H9 (cell line): ENCODE results near the gene MCF2L2. TPM values are rescaled to one million over a fixed set of nuclear protein-coding genes. Genes with fewer than 3 reads are reported as not detected.

ENCODE experiments used
- DNase-seq: peaks from one replicate; pipeline ENCODE4 v3.0.0-alpha.2; 2017
- H2AFZ ChIP-seq: one replicate; pipeline ENCODE4 v1.6.1; 2013; ENCODE audit warnings: mild to moderate bottlenecking, low read length, control low read depth, moderate library complexity
- H2AK5ac ChIP-seq: 2 replicates; pipeline ENCODE4 v1.6.1; 2013; ENCODE audit warnings: low read length, control low read depth, mixed read lengths; ENCODE audit not compliant: insufficient read length
- H2BK120ac ChIP-seq: one replicate; pipeline ENCODE4 v1.6.1; 2013; ENCODE audit warnings: low read depth, mild to moderate bottlenecking, low read length, control low read depth, inconsistent platforms; ENCODE audit not compliant: poor library complexity, severe bottlenecking
- H2BK12ac ChIP-seq: 2 replicates; pipeline ENCODE4 v1.6.1; 2013; ENCODE audit warnings: low read length, control low read depth, mixed read lengths, low read depth; ENCODE audit not compliant: insufficient read length
- H2BK15ac ChIP-seq: 2 replicates; pipeline ENCODE4 v1.6.1; 2013; ENCODE audit warnings: low read depth, low read length, control low read depth
- H2BK20ac ChIP-seq: one replicate; pipeline ENCODE4 v1.6.1; 2013; ENCODE audit warnings: low read depth, mild to moderate bottlenecking, low read length, control low read depth, inconsistent platforms; ENCODE audit not compliant: poor library complexity, severe bottlenecking
- H2BK5ac ChIP-seq: 2 replicates; pipeline ENCODE4 v1.6.1; 2013; ENCODE audit warnings: low read length, control low read depth, mixed read lengths; ENCODE audit not compliant: insufficient read length
- H3K14ac ChIP-seq: 2 replicates; pipeline ENCODE4 v1.6.1; 2013; ENCODE audit warnings: low read length, control low read depth; ENCODE audit not compliant: insufficient read depth
- H3K18ac ChIP-seq: 2 replicates; pipeline ENCODE4 v1.6.1; 2013; ENCODE audit warnings: low read depth, mild to moderate bottlenecking, mixed read lengths, low read length, control low read depth; ENCODE audit not compliant: insufficient read length
- H3K23ac ChIP-seq: 2 replicates; pipeline ENCODE4 v1.6.1; 2013; ENCODE audit warnings: low read length, control low read depth, mixed read lengths, low read depth; ENCODE audit not compliant: insufficient read length
- H3K23me2 ChIP-seq: 2 replicates; pipeline ENCODE4 v1.6.1; 2013; ENCODE audit warnings: low read depth, mild to moderate bottlenecking, mixed read lengths, low read length, control low read depth; ENCODE audit not compliant: insufficient read length, poor library complexity, severe bottlenecking
- H3K27ac ChIP-seq: 2 replicates; pipeline ENCODE4 v1.5.1; 2013; ENCODE audit warnings: low read length, control low read depth, mixed read lengths, low read depth; ENCODE audit not compliant: insufficient read length
- H3K27me3 ChIP-seq: 2 replicates; pipeline ENCODE4 v1.6.1; 2013; ENCODE audit warnings: low read length, control low read depth, inconsistent platforms; ENCODE audit not compliant: insufficient read depth
- H3K4ac ChIP-seq: 2 replicates; pipeline ENCODE4 v1.6.1; 2013; ENCODE audit warnings: low read depth, mild to moderate bottlenecking, control low read depth, inconsistent platforms, low read length, moderate library complexity
- H3K4me1 ChIP-seq: 2 replicates; pipeline ENCODE4 v1.6.1; 2013; ENCODE audit warnings: low read length, control low read depth, inconsistent platforms; ENCODE audit not compliant: insufficient read depth
- H3K4me2 ChIP-seq: 2 replicates; pipeline ENCODE4 v1.6.1; 2013; ENCODE audit warnings: low read length, control low read depth, mixed read lengths; ENCODE audit not compliant: insufficient read length, insufficient read depth
- H3K56ac ChIP-seq: 2 replicates; pipeline ENCODE4 v1.6.1; 2013; ENCODE audit warnings: low read depth, mild to moderate bottlenecking, mixed read lengths, low read length, control low read depth; ENCODE audit not compliant: insufficient read length
- H3K79me1 ChIP-seq: 2 replicates; pipeline ENCODE4 v1.6.1; 2013; ENCODE audit warnings: low read depth, mild to moderate bottlenecking, moderate library complexity, low read length, control low read depth, inconsistent platforms; ENCODE audit not compliant: insufficient read depth, poor library complexity, severe bottlenecking
- H3K79me2 ChIP-seq: 2 replicates; pipeline ENCODE4 v1.6.1; 2013; ENCODE audit warnings: low read length, control low read depth, inconsistent platforms; ENCODE audit not compliant: insufficient read depth
- H3K9ac ChIP-seq: 2 replicates; pipeline ENCODE4 v1.6.1; 2013; ENCODE audit warnings: low read length, control low read depth, mixed read lengths; ENCODE audit not compliant: insufficient read length; ENCODE audit errors: extremely low read depth
- H3K9me3 ChIP-seq: one replicate; pipeline ENCODE4 v1.6.1; 2013; ENCODE audit warnings: low read depth, low read length, inconsistent platforms; ENCODE audit not compliant: control insufficient read depth
- H3T11ph ChIP-seq: one replicate; pipeline ENCODE4 v1.6.1; 2013; ENCODE audit warnings: mild to moderate bottlenecking, low read length, control low read depth, inconsistent platforms
- H4K20me1 ChIP-seq: one replicate; pipeline ENCODE4 v1.6.1; 2013; ENCODE audit not compliant: control insufficient read depth, insufficient read length, insufficient read depth
- H4K5ac ChIP-seq: 2 replicates; pipeline ENCODE4 v1.6.1; 2013; ENCODE audit warnings: low read depth, mild to moderate bottlenecking, mixed read lengths, low read length, control low read depth; ENCODE audit not compliant: insufficient read length
- H4K8ac ChIP-seq: replicated peaks from 2 replicates; pipeline ENCODE4 v1.6.1; 2013; ENCODE audit warnings: low read length, control low read depth, mixed read lengths, low read depth; ENCODE audit not compliant: insufficient read length
- H4K91ac ChIP-seq: 2 replicates; pipeline ENCODE4 v1.6.1; 2013; ENCODE audit warnings: low read depth, mild to moderate bottlenecking, moderate library complexity, mixed read lengths, low read length, control low read depth; ENCODE audit not compliant: insufficient read length
- H3K27ac Mint-ChIP-seq, 3 experiments: 2 replicates in 2 of 3; 3 replicates in 1 of 3; pipeline ENCODE4 v1.8.0; 2020 to 2021; ENCODE audit warnings: mixed read lengths in 3 of 3, mild to moderate bottlenecking in 1 of 3, moderate library complexity in 1 of 3
- H3K27me3 Mint-ChIP-seq: 2 replicates; pipeline ENCODE4 v1.8.0; 2021; ENCODE audit warnings: low read depth, mild to moderate bottlenecking, moderate library complexity, mixed read lengths
- H3K36me3 Mint-ChIP-seq, 3 experiments: 2 replicates in 2 of 3; 3 replicates in 1 of 3; pipeline ENCODE4 v1.8.0; 2020 to 2021; ENCODE audit warnings: low read depth in 3 of 3, mixed read lengths in 3 of 3; ENCODE audit not compliant: insufficient read depth in 1 of 3
- H3K4me1 Mint-ChIP-seq, 2 experiments: 2 replicates each; pipeline ENCODE4 v1.8.0; 2020; ENCODE audit warnings: mixed read lengths in 2 of 2
- H3K4me3 Mint-ChIP-seq, 2 experiments: 2 replicates in 1 of 2; 3 replicates in 1 of 2; pipeline ENCODE4 v1.8.0; 2020 to 2021; ENCODE audit warnings: mild to moderate bottlenecking in 2 of 2, mixed read lengths in 2 of 2, moderate library complexity in 1 of 2
- H3K9me3 Mint-ChIP-seq, 2 experiments: 2 replicates in 1 of 2; 3 replicates in 1 of 2; pipeline ENCODE4 v1.8.0; 2020; ENCODE audit warnings: mild to moderate bottlenecking in 2 of 2, mixed read lengths in 2 of 2, moderate library complexity in 1 of 2
- WGBS: extraction: QIAGEN DNeasy Blood & Tissue Kit; methylation state at CpG from one replicate; pipeline ENCODE4 v1.1.7; 2013; ENCODE audit warnings: missing lambda C conversion rate, low lambda C conversion rate, mixed read lengths; ENCODE audit not compliant: insufficient read length; ENCODE audit errors: extremely low coverage; 5-methylcytosine and 5-hydroxymethylcytosine counted together
- total RNA-seq: library from RNA; stranded (reverse); gene quantifications from 2 replicates; pipeline ENCODE4 v1.2.1, GENCODE V29; 2021
- TF ChIP-seq, protein P1 (sequence below): fragments of 200-600 bp; sonication (generic); conservative IDR thresholded peaks from 3 replicates; pipeline ENCODE4 v1.8.0; 2021; ENCODE audit warnings: antibody characterized with exemption, mild to moderate bottlenecking

MCF2L2 gene
- total RNA-seq, 1 experiment from 2014 or later, result 6.4 TPM

DNA sequence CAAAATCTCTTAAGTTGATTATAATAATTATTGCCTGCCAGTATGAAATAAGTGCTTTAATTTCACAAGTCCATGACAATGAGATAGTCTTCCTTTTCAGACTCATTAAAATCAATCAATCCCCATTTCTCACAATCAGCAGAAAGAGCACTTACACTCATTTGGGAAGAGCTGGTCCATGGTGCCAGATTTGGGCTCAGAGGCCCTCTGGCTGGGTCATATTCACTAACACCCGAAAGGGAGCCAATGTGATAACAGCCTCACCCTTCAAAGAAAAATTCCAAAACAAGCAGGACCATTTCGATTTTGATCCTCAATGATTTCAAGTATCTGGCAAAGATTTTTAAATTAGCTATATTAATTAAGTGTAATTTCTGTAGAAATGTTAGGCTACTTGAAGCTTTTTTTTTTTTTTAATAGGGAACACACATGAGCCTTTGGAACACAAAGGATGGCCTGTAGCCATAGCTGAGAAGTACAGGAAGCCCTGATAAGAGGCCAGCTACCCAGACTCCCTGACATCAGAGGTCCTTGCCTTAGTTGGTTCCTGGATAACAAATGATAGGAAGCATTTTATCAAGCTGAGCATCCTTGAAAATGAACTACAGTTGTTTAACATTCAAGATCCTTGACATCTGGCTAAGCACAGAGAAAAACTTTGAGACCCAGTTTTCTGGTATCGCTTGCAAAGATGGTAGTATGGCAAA is 17.1 kb downstream of the MCF2L2 start:
- no peak overlapping the region for H3K4ac ChIP-seq
- no peak overlapping the region for H4K91ac ChIP-seq
- no peak overlapping the region for H3K4me2 ChIP-seq
- no peak overlapping the region for H2BK5ac ChIP-seq
- H3K18ac ChIP-seq, result no peak overlapping the region
- no peaks in the 10 kb centered on the region for H3K27me3 ChIP-seq
- TF ChIP-seq, protein P1, sequence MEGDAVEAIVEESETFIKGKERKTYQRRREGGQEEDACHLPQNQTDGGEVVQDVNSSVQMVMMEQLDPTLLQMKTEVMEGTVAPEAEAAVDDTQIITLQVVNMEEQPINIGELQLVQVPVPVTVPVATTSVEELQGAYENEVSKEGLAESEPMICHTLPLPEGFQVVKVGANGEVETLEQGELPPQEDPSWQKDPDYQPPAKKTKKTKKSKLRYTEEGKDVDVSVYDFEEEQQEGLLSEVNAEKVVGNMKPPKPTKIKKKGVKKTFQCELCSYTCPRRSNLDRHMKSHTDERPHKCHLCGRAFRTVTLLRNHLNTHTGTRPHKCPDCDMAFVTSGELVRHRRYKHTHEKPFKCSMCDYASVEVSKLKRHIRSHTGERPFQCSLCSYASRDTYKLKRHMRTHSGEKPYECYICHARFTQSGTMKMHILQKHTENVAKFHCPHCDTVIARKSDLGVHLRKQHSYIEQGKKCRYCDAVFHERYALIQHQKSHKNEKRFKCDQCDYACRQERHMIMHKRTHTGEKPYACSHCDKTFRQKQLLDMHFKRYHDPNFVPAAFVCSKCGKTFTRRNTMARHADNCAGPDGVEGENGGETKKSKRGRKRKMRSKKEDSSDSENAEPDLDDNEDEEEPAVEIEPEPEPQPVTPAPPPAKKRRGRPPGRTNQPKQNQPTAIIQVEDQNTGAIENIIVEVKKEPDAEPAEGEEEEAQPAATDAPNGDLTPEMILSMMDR, result no peak
- no peak overlapping the region for H3K14ac ChIP-seq
- no peak overlapping the region for H2BK20ac ChIP-seq
- H2AFZ ChIP-seq, result no peak overlapping the region
- no peak for DNase-seq
- Mint-ChIP-seq H3K27me3 (no peaks in the 10 kb centered on the region), H3K4me3 (no peak overlapping the region), H3K9me3 (no peaks in the 10 kb centered on the region), H3K27ac (no peak overlapping the region), H3K36me3 (no peaks in the 10 kb centered on the region), H3K4me1 (peaks cover 4 to 8% of the 10 kb centered on the region in 2 experiments; a peak in 3 of 4 replicates)
- no peak overlapping the region for H3K9ac ChIP-seq
- H3K4me1 ChIP-seq, result no peaks in the 10 kb centered on the region
- H2BK15ac ChIP-seq, result no peak overlapping the region
- no peak overlapping the region for H3K56ac ChIP-seq
- H4K8ac ChIP-seq, result no peak overlapping the region
- no peak overlapping the region for H2AK5ac ChIP-seq
- H3K27ac ChIP-seq, result no peak overlapping the region
- no peaks in the 10 kb centered on the region for H3K79me1 ChIP-seq
- H3K23ac ChIP-seq, result no peak overlapping the region
- no peak overlapping the region for H4K5ac ChIP-seq
- no peak overlapping the region for H2BK120ac ChIP-seq
- WGBS, result no CpG with 5 or more reads among the region's 3 CpGs
- no peaks in the 10 kb centered on the region for H4K20me1 ChIP-seq
- H3K23me2 ChIP-seq, result no peaks in the 10 kb centered on the region
- no peak overlapping the region for H2BK12ac ChIP-seq
- no peaks in the 10 kb centered on the region for H3K9me3 ChIP-seq
- H3K79me2 ChIP-seq, result no peaks in the 10 kb centered on the region
- no peak overlapping the region for H3T11ph ChIP-seq
